Measurements from ENCODE around the gene AZIN2.

The AZIN2 gene

DNA sequence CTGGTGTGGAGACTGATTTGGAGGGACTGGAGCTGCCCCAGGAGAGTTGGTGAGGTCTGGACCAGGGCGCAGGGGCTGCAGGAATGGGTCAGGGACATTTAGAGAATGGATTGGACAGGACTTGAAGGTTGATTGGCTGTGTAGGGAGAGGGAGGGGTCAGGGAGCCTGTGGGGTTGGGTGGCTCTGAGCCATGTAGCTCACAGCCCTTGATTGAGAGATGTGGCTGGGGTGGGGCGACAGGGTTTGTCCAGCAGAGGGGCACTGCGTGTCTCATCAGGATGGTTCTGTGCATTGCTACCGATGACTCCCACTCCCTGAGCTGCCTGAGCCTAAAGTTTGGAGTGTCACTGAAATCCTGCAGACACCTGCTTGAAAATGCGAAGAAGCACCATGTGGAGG lies 12.1 kb downstream of the AZIN2 start:
- TF ChIP-seq, protein P1, sequence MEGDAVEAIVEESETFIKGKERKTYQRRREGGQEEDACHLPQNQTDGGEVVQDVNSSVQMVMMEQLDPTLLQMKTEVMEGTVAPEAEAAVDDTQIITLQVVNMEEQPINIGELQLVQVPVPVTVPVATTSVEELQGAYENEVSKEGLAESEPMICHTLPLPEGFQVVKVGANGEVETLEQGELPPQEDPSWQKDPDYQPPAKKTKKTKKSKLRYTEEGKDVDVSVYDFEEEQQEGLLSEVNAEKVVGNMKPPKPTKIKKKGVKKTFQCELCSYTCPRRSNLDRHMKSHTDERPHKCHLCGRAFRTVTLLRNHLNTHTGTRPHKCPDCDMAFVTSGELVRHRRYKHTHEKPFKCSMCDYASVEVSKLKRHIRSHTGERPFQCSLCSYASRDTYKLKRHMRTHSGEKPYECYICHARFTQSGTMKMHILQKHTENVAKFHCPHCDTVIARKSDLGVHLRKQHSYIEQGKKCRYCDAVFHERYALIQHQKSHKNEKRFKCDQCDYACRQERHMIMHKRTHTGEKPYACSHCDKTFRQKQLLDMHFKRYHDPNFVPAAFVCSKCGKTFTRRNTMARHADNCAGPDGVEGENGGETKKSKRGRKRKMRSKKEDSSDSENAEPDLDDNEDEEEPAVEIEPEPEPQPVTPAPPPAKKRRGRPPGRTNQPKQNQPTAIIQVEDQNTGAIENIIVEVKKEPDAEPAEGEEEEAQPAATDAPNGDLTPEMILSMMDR (IDR thresholded peaks at IDR 0.05; ENCODE audit: low read depth, low read length, missing control alignments), result peak; percentile 3
- H3K4me3 ChIP-seq (replicated peaks; ENCODE audit: low read depth, low read length), result no peak overlapping the region
- no peak for DNase-seq (ENCODE audit: extremely low read depth, low read depth)

DNA sequence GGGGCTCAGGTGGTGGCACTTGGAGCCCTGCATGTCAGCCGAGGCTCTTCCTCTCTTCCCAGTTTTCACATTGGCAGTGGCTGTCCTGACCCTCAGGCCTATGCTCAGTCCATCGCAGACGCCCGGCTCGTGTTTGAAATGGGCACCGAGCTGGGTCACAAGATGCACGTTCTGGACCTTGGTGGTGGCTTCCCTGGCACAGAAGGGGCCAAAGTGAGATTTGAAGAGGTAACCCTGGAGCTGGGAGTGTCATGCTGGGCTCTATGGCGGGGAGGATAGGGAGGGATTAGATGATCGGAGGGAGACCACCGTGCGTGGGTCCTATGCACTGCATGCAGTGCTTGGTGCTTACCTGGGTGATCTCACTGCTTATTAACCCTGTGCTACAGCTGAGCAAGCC lies 13.5 kb downstream of the AZIN2 start:
- TF ChIP-seq, protein P1 (IDR thresholded peaks at IDR 0.05; ENCODE audit: low read depth, low read length, missing control alignments), result no peak
- no peak for DNase-seq (ENCODE audit: extremely low read depth, low read depth)
- no peak overlapping the region for H3K4me3 ChIP-seq (replicated peaks; ENCODE audit: low read depth, low read length)

DNA sequence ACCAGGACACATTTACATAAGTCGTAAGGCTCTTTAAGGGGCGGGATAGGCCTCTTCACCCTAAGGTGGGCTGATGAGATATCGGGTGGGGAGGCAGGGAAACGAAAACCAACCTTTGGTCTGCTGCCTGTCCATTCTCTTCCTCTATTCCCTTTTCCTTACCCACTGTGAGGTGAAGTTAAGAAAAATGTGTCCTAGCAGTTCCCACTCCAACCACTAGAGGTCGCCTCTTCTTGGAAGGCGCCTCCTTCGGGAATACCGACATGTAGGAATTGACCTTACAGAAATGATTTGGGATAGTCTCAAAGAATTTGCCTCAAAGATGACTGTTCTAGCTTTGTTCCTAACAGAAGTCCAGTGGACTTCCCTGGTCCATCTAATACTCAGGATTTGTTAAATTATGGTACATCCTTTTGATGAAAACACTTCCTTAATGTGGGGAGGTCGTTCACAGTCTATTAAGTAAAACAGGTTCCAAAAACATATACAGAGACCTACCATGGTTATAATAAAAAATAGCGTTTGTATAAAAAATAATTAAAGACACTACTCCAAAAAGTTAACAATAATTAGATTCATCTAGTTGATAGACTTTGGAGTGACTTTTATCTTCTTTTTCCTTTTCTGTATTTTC lies 14.1 kb downstream of the AZIN2 start:
- no peak overlapping the region for H3K4me3 ChIP-seq (replicated peaks; ENCODE audit: low read depth, low read length)
- TF ChIP-seq, protein P1 (IDR thresholded peaks at IDR 0.05; ENCODE audit: low read depth, low read length, missing control alignments), result peak; percentile 96
- DNase-seq (ENCODE audit: extremely low read depth, low read depth), result peak; percentile 67

DNA sequence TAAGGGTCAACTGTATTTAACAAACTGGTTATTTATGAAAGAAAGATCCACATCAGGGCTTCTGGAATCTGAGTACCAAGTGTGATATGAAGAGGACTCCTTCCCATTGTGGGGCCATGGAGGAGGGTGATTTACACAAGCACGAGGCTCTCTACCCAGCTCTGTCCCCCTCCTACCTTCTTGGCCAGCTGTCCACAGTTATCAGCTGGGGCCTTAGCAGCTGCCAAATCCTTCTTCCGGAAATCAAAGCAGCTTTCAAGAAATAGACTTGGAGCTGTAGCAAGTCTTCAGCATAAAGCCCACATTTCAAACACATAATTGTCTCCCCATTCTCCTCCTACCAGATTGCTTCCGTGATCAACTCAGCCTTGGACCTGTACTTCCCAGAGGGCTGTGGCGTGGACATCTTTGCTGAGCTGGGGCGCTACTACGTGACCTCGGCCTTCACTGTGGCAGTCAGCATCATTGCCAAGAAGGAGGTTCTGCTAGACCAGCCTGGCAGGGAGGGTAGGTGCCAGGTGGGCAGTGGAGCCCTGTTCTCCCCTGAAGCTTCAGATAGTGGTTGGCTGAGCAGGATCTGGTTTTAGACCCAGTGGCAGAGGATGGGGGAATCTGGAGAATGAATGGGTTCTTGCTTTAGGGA lies 15.5 kb downstream of the AZIN2 start:
- no peak for DNase-seq (ENCODE audit: extremely low read depth, low read depth)
- TF ChIP-seq, protein P1 (IDR thresholded peaks at IDR 0.05; ENCODE audit: low read depth, low read length, missing control alignments), result no peak
- H3K4me3 ChIP-seq (replicated peaks; ENCODE audit: low read depth, low read length), result no peak overlapping the region

DNA sequence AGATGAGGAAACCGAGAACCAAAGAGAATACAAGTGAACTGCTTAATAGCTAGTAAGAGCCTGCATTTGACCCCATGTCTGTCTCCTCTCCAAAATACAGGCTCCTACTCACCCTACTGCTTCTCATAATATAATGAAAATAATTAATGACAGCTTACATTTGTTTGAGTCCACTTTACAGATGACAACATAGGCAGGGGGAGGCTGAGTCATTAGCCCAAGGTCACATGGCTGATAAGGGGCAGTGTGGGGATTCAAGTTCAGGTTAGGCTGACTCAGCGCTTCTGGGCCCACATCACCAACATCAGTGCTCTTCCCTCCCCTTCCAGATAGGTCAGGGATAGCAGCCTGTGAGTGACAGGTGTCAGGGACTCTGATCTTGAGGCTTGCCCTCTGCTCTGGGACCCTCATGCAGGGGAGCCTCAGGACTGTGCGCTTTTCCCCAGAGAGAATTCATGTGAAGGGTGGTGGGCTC lies 16.2 kb downstream of the AZIN2 start:
- TF ChIP-seq, protein P1 (IDR thresholded peaks at IDR 0.05; ENCODE audit: low read depth, low read length, missing control alignments), result no peak
- no peak overlapping the region for H3K4me3 ChIP-seq (replicated peaks; ENCODE audit: low read depth, low read length)
- DNase-seq (ENCODE audit: extremely low read depth, low read depth), result no peak

DNA sequence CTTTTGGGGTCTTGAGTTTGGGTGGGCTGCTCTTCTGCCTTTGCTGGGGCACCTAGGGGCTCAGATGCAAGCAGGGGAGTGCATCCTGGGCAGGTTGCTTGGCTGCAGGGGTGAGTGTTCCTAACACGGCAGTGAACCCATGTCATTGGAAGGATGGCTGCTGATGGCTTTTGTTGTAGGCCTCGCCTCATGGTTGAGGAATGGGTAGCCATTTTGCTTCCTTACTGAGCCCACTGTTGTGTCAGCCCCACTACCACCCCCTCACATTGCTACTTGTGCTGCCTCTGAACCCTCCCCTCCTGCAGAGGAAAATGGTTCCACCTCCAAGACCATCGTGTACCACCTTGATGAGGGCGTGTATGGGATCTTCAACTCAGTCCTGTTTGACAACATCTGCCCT lies 16.8 kb downstream of the AZIN2 start:
- H3K4me3 ChIP-seq (replicated peaks; ENCODE audit: low read depth, low read length), result no peak overlapping the region
- TF ChIP-seq, protein P1 (IDR thresholded peaks at IDR 0.05; ENCODE audit: low read depth, low read length, missing control alignments), result no peak
- no peak for DNase-seq (ENCODE audit: extremely low read depth, low read depth)

All from HFF-Myc (cell line).